Tibial artery (tissue), 4 donors: ENCODE data around the gene PIK3R2.

Source experiments
- DNase-seq, 2 donors: peaks; one replicate each; pipeline ENCODE4 v3.0.0-alpha.2; 2019
- H3K27ac ChIP-seq, 2 donors: fragments of 200-600 bp; sonication (generic) in 1 of 2; 1 replicate in 1 of 2; 2 replicates in 1 of 2; pipeline ENCODE4 v1.5.1; 2018 to 2019; ENCODE audit warnings: mild to moderate bottlenecking in 1 of 2
- H3K27me3 ChIP-seq, 2 donors: fragments of 200-600 bp; sonication (generic) in 1 of 2; one replicate each; pipeline versions ENCODE4 v1.5.1 to v1.6.0; 2016 to 2019
- H3K36me3 ChIP-seq, 3 donors: fragments of 200-600 bp; sonication (generic) in 2 of 3; one replicate each; pipeline ENCODE4 v1.5.1; 2016 to 2019; ENCODE audit warnings: mild to moderate bottlenecking in 2 of 3
- H3K4me1 ChIP-seq, 4 donors: fragments of 200-600 bp; sonication (generic) in 2 of 4; 1 replicate in 3 of 4; 2 replicates in 1 of 4; pipeline ENCODE4 v1.5.1; 2016 to 2019
- H3K4me3 ChIP-seq, 2 donors: fragments of 200-600 bp; sonication (generic) in 1 of 2; 1 replicate in 1 of 2; 2 replicates in 1 of 2; pipeline ENCODE4 v1.5.1; 2018 to 2019; ENCODE audit warnings: mild to moderate bottlenecking in 2 of 2
- H3K9me3 ChIP-seq, 3 donors: fragments of 200-600 bp; sonication (generic) in 1 of 3; one replicate each; pipeline ENCODE4 v1.5.1; 2016 to 2019
- CTCF ChIP-seq, 2 experiments: fragments of 200-600 bp in 1 of 2; fragments of 450-650 bp in 1 of 2; IDR thresholded peaks; one replicate each; pipeline ENCODE4 v1.5.1; 2017 to 2019; ENCODE audit warnings: antibody characterized with exemption in 2 of 2, mild to moderate bottlenecking in 1 of 2, moderate library complexity in 1 of 2
- intact Hi-C: fragments of 100-400 bp; cut with DNase I; formaldehyde crosslinking; loops from one replicate; pipeline ENCODE4 v1.15.0; 2023; ENCODE audit warnings: low total_unique reads

Gene PIK3R2

GRCh38 chr19:18197941-18198340, 45.0 kb downstream of the PIK3R2 start:
- intact Hi-C loops, result loop anchor here (5.0 kb wide), 1 partner anchor 1831 kb away; no protein-coding TSS in a partner anchor
- no peak for TF ChIP-seq CTCF (IDR thresholded peaks at IDR 0.05)
- Histone ChIP-seq H3K4me3 (no peak overlapping the region), H3K36me3 (peaks cover 0 to 50% (median 33%) of the 10 kb centered on the region in 3 donors), H3K9me3 (no peaks in the 10 kb centered on the region), H3K27me3 (no peaks in the 10 kb centered on the region), H3K27ac (no peak overlapping the region), H3K4me1 (peaks cover 0 to 23% (median 19%) of the 10 kb centered on the region in 4 donors)
- DNase-seq, result no peak

GRCh38 chr19:18198374-18198773, 45.4 kb downstream of the PIK3R2 start:
- Histone ChIP-seq H3K4me1 (peaks cover 0 to 26% (median 23%) of the 10 kb centered on the region in 4 donors), H3K27ac (no peak overlapping the region), H3K4me3 (no peak overlapping the region), H3K27me3 (no peaks in the 10 kb centered on the region), H3K36me3 (peaks cover 0 to 50% (median 33%) of the 10 kb centered on the region in 3 donors), H3K9me3 (no peaks in the 10 kb centered on the region)
- TF ChIP-seq CTCF (IDR thresholded peaks at IDR 0.05), result no peak
- no peak for DNase-seq
- intact Hi-C loops, result loop anchor here (5.0 kb wide), 1 partner anchor 1831 kb away; no protein-coding TSS in a partner anchor

DNA sequence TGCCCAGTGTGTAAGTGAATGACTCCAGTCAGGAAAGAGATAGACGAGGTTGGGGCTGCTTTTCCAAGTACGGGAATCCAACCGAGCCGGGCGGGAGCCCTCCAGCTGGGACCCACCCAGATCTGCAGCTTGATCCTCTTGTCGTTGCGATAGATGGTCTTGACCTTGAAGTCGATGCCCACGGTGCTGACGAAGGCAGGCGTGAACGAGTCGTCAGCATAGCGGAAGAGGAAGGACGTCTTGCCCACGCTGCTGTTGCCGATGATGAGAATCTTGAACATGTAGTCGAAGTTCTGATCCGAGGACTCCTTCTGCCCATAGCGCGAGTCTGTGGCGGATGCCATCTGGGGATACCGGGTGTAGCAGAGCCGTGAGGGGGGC, 49.4 kb downstream of the PIK3R2 start:
- no peak for TF ChIP-seq CTCF (IDR thresholded peaks at IDR 0.05)
- no peak for DNase-seq
- Histone ChIP-seq H3K4me1 (peaks cover 0 to 22% (median 14%) of the 10 kb centered on the region in 4 donors), H3K27me3 (no peaks in the 10 kb centered on the region), H3K9me3 (no peaks in the 10 kb centered on the region), H3K4me3 (peak overlapping the region in 1 of 2 donors; percentile 83), H3K36me3 (peaks cover 0 to 30% (median 13%) of the 10 kb centered on the region in 3 donors), H3K27ac (no peak overlapping the region)
- intact Hi-C loops, result no loop called here

- intact Hi-C loops, result no loop called here
- no peak for DNase-seq
Observed at GRCh38 chr19:18202778-18203407, 49.9 kb downstream of the PIK3R2 start.

DNA sequence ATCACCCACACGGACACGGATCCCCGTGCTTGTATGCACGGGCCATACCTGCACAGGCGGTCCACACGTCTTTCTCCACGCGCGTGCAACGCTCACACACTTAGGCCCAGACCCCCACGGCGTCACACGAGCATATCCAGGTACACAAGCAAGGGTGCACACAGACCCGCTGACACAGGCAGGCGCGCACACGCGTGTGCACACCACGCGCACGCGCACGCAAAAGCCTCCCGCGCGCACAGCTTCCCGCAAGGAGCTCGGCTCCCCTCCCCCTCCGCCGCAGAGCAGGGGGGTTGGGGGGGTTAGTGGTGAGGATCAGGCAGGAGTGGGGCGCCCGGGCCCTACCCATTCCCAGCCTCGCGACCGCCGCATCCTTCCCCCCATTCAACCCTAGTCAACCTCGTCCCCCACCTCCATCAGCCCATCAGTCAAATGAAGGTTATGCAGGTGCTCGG, 50.5 kb downstream of the PIK3R2 start:
- DNase-seq, result peak in 1 of 2 donors; percentile 36
- TF ChIP-seq CTCF (IDR thresholded peaks at IDR 0.05), result no peak
- intact Hi-C loops, result no loop called here
- peaks cover 0 to 20% (median 7%) of the 10 kb centered on the region in 3 donors for H3K36me3 ChIP-seq
- H3K4me3 ChIP-seq, result peak overlapping the region; percentile 68 to 83
- peaks cover 0 to 22% (median 14%) of the 10 kb centered on the region in 4 donors for H3K4me1 ChIP-seq
- no peaks in the 10 kb centered on the region for H3K9me3 ChIP-seq
- H3K27ac ChIP-seq, result peak overlapping the region; percentile 38 to 67
- peaks cover 0 to 4% of the 10 kb centered on the region in 2 donors for H3K27me3 ChIP-seq

More at GRCh38 chr19:18202778-18203407, 49.9 kb downstream of the PIK3R2 start:
- Histone ChIP-seq H3K4me3 (peak overlapping the region; percentile 68 to 83), H3K27me3 (no peaks in the 10 kb centered on the region), H3K4me1 (peaks cover 0 to 22% (median 14%) of the 10 kb centered on the region in 4 donors), H3K9me3 (no peaks in the 10 kb centered on the region), H3K36me3 (peaks cover 0 to 25% (median 13%) of the 10 kb centered on the region in 3 donors), H3K27ac (no peak overlapping the region)
- TF ChIP-seq CTCF (IDR thresholded peaks at IDR 0.05), result peak in 1 of 2 experiments; percentile 19
